ENCODE data around the gene PDCD7.

DNA sequence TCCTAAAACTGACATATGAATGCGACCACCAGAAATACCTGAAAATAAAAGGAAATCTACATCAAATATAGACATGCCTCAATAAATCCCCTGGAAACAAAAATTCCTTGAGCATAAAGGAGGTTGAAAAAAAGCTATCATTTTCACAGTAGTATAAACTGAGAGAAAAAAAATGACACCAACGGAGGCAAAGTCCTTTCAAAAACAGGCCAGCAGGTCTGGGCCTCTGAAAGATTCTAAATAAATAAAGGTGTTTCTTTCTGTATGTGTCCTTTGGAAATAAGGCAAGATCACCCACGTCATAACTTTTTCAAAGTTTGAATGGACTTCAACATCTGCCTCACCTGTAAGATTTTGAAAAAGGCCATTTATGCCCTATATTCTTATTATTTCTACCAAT, 46.6 kb upstream of the PDCD7 start:
- TF ChIP-seq, protein P1, sequence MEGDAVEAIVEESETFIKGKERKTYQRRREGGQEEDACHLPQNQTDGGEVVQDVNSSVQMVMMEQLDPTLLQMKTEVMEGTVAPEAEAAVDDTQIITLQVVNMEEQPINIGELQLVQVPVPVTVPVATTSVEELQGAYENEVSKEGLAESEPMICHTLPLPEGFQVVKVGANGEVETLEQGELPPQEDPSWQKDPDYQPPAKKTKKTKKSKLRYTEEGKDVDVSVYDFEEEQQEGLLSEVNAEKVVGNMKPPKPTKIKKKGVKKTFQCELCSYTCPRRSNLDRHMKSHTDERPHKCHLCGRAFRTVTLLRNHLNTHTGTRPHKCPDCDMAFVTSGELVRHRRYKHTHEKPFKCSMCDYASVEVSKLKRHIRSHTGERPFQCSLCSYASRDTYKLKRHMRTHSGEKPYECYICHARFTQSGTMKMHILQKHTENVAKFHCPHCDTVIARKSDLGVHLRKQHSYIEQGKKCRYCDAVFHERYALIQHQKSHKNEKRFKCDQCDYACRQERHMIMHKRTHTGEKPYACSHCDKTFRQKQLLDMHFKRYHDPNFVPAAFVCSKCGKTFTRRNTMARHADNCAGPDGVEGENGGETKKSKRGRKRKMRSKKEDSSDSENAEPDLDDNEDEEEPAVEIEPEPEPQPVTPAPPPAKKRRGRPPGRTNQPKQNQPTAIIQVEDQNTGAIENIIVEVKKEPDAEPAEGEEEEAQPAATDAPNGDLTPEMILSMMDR (conservative IDR thresholded peaks at IDR 0.05) = no peak
- no peak for TF ChIP-seq EZH2 (IDR thresholded peaks at IDR 0.05; ENCODE audit: low read depth)
